NCI-H748 (cell line): ENCODE results near the gene SERPINB12.

ENCODE experiments used
- DNase-seq: peaks from one replicate; lab custom pipeline; 2025; ENCODE audit not compliant: unreplicated experiment; lab: John Stamatoyannopoulos, UW

SERPINB12 gene

GRCh38 chr18:63596964-63597363, 54.8 kb downstream of the SERPINB12 start:
- DNase-seq, result peak; percentile 64

- no peak for DNase-seq
Measured at GRCh38 chr18:63603355-63603754, 61.2 kb downstream of the SERPINB12 start.

GRCh38 chr18:63603772-63604171, 61.6 kb downstream of the SERPINB12 start:
- no peak for DNase-seq

- no peak for DNase-seq
Measured at GRCh38 chr18:63604791-63605567, 62.8 kb downstream of the SERPINB12 start.

GRCh38 chr18:63606526-63606925, 64.4 kb downstream of the SERPINB12 start:
- DNase-seq, result no peak

- no peak for DNase-seq
Measured at GRCh38 chr18:63613420-63613819, 71.3 kb downstream of the SERPINB12 start.

- peak; percentile 98 for DNase-seq
Measured at GRCh38 chr18:63617049-63617914, 75.1 kb downstream of the SERPINB12 start.

- DNase-seq, result no peak
Measured at GRCh38 chr18:63617915-63618234, 75.7 kb downstream of the SERPINB12 start.
